IMR-90 (cell line): ENCODE data around the gene FMO1. TPM values are rescaled to one million over a fixed set of nuclear protein-coding genes. Genes with fewer than 3 reads are reported as not detected.

Experiments used
- ATAC-seq: fragments of 200-7000 bp; cut with Tn5 transposase; 2 replicates; pipeline ENCODE4 v1.9.1; 2020; ENCODE audit warnings: low read depth, mild to moderate bottlenecking, moderate library complexity
- BruUV-seq: library from RNA; stranded (reverse); fragments of 400-500 nt; replicated peaks from 2 replicates; lab custom pipeline; 2021; lab: Mats Ljungman, UMichigan
- CTCF ChIA-PET: fragments of 300-600 bp; formaldehyde crosslinking; extraction: SDS; loops from one replicate; lab custom pipeline; 2021; ENCODE audit warnings: antibody characterized with exemption; lab: Yijun Ruan, JAX
- POLR2A ChIA-PET: fragments of 300-600 bp; sonication (Branson Sonifier 250); formaldehyde crosslinking; loops from one replicate; lab custom pipeline; 2022; ENCODE audit warnings: antibody characterized with exemption; ENCODE audit not compliant: unreplicated experiment; lab: Charles Lee
- DNase-seq: peaks from one replicate; pipeline ENCODE4 v3.0.0; 2013
- H2AFZ ChIP-seq: replicated peaks from 2 replicates; pipeline ENCODE3; 2013; ENCODE audit warnings: low read length, mild to moderate bottlenecking; ENCODE audit not compliant: poor library complexity
- H2AK5ac ChIP-seq: 2 replicates; pipeline ENCODE4 v1.6.1; 2013; ENCODE audit warnings: low read depth, low read length, inconsistent platforms
- H2AK9ac ChIP-seq: replicated peaks from 2 replicates; pipeline ENCODE3; 2013; ENCODE audit warnings: mild to moderate bottlenecking, low read depth, low read length, moderate library complexity; ENCODE audit not compliant: poor library complexity
- H2BK120ac ChIP-seq: 2 replicates; pipeline ENCODE4 v1.6.1; 2013; ENCODE audit warnings: low read depth, low read length, inconsistent platforms
- H2BK15ac ChIP-seq: 3 replicates; pipeline ENCODE4 v1.6.1; 2013; ENCODE audit warnings: low read depth, low read length, inconsistent platforms
- H2BK20ac ChIP-seq: 2 replicates; pipeline ENCODE4 v1.6.1; 2013; ENCODE audit warnings: low read depth, mild to moderate bottlenecking, inconsistent platforms, low read length, moderate library complexity
- H2BK5ac ChIP-seq: 2 replicates; pipeline ENCODE4 v1.6.1; 2013; ENCODE audit warnings: mild to moderate bottlenecking, low read depth, low read length, inconsistent platforms; ENCODE audit not compliant: poor library complexity, severe bottlenecking
- H3K14ac ChIP-seq: replicated peaks from 2 replicates; pipeline ENCODE4 v1.6.1; 2013; ENCODE audit warnings: low read depth, low read length, inconsistent platforms
- H3K18ac ChIP-seq: 2 replicates; pipeline ENCODE4 v1.6.1; 2013; ENCODE audit warnings: low read depth, low read length, control low read depth
- H3K23ac ChIP-seq: 2 replicates; pipeline ENCODE4 v1.6.1; 2013; ENCODE audit warnings: low read depth, low read length, inconsistent platforms
- H3K27ac ChIP-seq: 2 replicates; pipeline ENCODE4 v1.5.1; 2013; ENCODE audit warnings: mild to moderate bottlenecking, control low read depth, low read length; ENCODE audit not compliant: insufficient read depth
- H3K27me3 ChIP-seq: 2 replicates; pipeline ENCODE4 v1.6.1; 2013; ENCODE audit warnings: low read length; ENCODE audit not compliant: control insufficient read depth, insufficient read depth
- H3K36me3 ChIP-seq: 2 replicates; pipeline ENCODE4 v1.6.1; 2013; ENCODE audit warnings: low read length, mixed read lengths; ENCODE audit not compliant: control insufficient read depth, insufficient read depth
- H3K4ac ChIP-seq: 2 replicates; pipeline ENCODE4 v1.6.1; 2013; ENCODE audit warnings: low read depth, low read length, inconsistent platforms
- H3K4me1 ChIP-seq: 2 replicates; pipeline ENCODE4 v1.6.1; 2013; ENCODE audit warnings: low read length, mixed read lengths; ENCODE audit not compliant: control insufficient read depth, insufficient read depth
- H3K4me2 ChIP-seq: 2 replicates; pipeline ENCODE4 v1.6.1; 2013; ENCODE audit warnings: low read depth, mild to moderate bottlenecking, control low read depth, low read length, moderate library complexity
- H3K4me3 ChIP-seq: 2 replicates; pipeline ENCODE4 v1.5.1; 2013; ENCODE audit warnings: low read depth, mild to moderate bottlenecking, control low read depth, low read length, moderate library complexity; ENCODE audit not compliant: insufficient read depth
- H3K56ac ChIP-seq: 2 replicates; pipeline ENCODE4 v1.6.1; 2013; ENCODE audit warnings: low read length, inconsistent platforms; ENCODE audit not compliant: insufficient read depth; ENCODE audit errors: extremely low read depth
- H3K79me1 ChIP-seq, 2 experiments: 2 replicates each; pipeline ENCODE4 v1.6.1; 2013; ENCODE audit warnings: low read length in 2 of 2, inconsistent platforms in 1 of 2, low read depth in 1 of 2
- H3K9ac ChIP-seq: 2 replicates; pipeline ENCODE4 v1.6.1; 2013; ENCODE audit warnings: low read depth, low read length, control low read depth
- H3K9me1 ChIP-seq: 2 replicates; pipeline ENCODE4 v1.6.1; 2013; ENCODE audit warnings: low read length, inconsistent platforms; ENCODE audit not compliant: insufficient read depth
- H3K9me3 ChIP-seq: 2 replicates; pipeline ENCODE4 v1.6.1; 2013; ENCODE audit warnings: low read length; ENCODE audit not compliant: control insufficient read depth, insufficient read depth
- H4K20me1 ChIP-seq: 2 replicates; pipeline ENCODE4 v1.6.1; 2013; ENCODE audit warnings: low read length, inconsistent platforms; ENCODE audit not compliant: insufficient read depth
- H4K5ac ChIP-seq: 2 replicates; pipeline ENCODE4 v1.6.1; 2013; ENCODE audit warnings: mild to moderate bottlenecking, low read depth, low read length, control low read depth
- H4K8ac ChIP-seq, 2 experiments: 2 replicates each; pipeline ENCODE4 v1.6.1; 2013; ENCODE audit warnings: low read depth in 2 of 2, low read length in 2 of 2, control low read depth in 1 of 2, inconsistent platforms in 1 of 2
- H4K91ac ChIP-seq: 2 replicates; pipeline ENCODE4 v1.6.1; 2013; ENCODE audit warnings: low read depth, low read length, inconsistent platforms; ENCODE audit not compliant: insufficient read depth
- BHLHE40 ChIP-seq: fragments of 150-350 bp; IDR thresholded peaks from 2 replicates; pipeline ENCODE4 v1.6.1; 2016; ENCODE audit warnings: mild to moderate bottlenecking, low read depth, low read length
- ELK1 ChIP-seq: fragments of 150-350 bp; IDR thresholded peaks from 2 replicates; pipeline ENCODE4 v1.6.1; 2016; ENCODE audit warnings: low read depth, mild to moderate bottlenecking, low read length, moderate library complexity, borderline replicate concordance
- FOS ChIP-seq: fragments of 150-350 bp; IDR thresholded peaks from 2 replicates; pipeline ENCODE4 v1.6.1; 2016; ENCODE audit warnings: low read depth, low read length
- MXI1 ChIP-seq: IDR thresholded peaks from 2 replicates; pipeline ENCODE4 v1.6.1; 2012; ENCODE audit warnings: low read depth, mild to moderate bottlenecking, low read length, moderate library complexity, borderline replicate concordance
- NFE2L2 ChIP-seq: fragments of 150-350 bp; IDR thresholded peaks from 2 replicates; pipeline ENCODE4 v1.6.1; 2016; ENCODE audit warnings: low read depth, mild to moderate bottlenecking, low read length
- RAD21 ChIP-seq: IDR thresholded peaks from 2 replicates; pipeline ENCODE4 v1.6.1; 2012; ENCODE audit warnings: low read length, improper control_type of control experiment
- RFX5 ChIP-seq: IDR thresholded peaks from 2 replicates; pipeline ENCODE4 v1.8.0; 2012; ENCODE audit warnings: low read depth, mild to moderate bottlenecking, low read length, moderate library complexity
- SMC3 ChIP-seq: fragments of 150-350 bp; IDR thresholded peaks from 2 replicates; pipeline ENCODE4 v1.6.1; 2016; ENCODE audit warnings: low read depth, mild to moderate bottlenecking, antibody characterized with exemption, low read length, moderate library complexity
- WGBS, 2 experiments: methylation state at CpG; one replicate each; pipeline versions ENCODE4 v1.1.5 to v1.1.7; 2013; ENCODE audit warnings: missing lambda C conversion rate in 2 of 2; ENCODE audit not compliant: insufficient read length in 1 of 2; ENCODE audit errors: extremely low coverage in 2 of 2; 5-methylcytosine and 5-hydroxymethylcytosine counted together
- dilution Hi-C: fragments of 300-500 bp; cut with HindIII; formaldehyde crosslinking; loops from one replicate; pipeline ENCODE4 v1.14.3; 2018; ENCODE audit warnings: low sequenced_read_pairs; ENCODE audit not compliant: unreplicated experiment
- in situ Hi-C: fragments of 300-500 bp; cut with MboI; formaldehyde crosslinking; loops from 3 replicates; pipeline ENCODE4 v1.14.3; 2019; ENCODE audit warnings: low sequenced_read_pairs, inconsistent platforms, mixed read lengths
- intact Hi-C: fragments of 100-400 bp; cut with micrococcal nuclease; formaldehyde crosslinking; loops from 2 replicates; pipeline ENCODE4 v1.10.0; 2022
- polyA plus RNA-seq, 3 experiments: library from polyadenylated mRNA; depleted of rRNA; stranded (reverse); fragments of >200 nt; gene quantifications; 2 replicates each; pipeline ENCODE4 v1.2.3, GENCODE V29; 2012; ENCODE audit warnings: low replicate concordance in 1 of 3
- total RNA-seq: library from RNA; depleted of rRNA; stranded (reverse); fragments of >200 nt; gene quantifications from 2 replicates; pipeline ENCODE4 v1.2.3, GENCODE V29; 2012
- TF ChIP-seq, protein P1 (sequence below): fragments of 150-350 bp; IDR thresholded peaks from 2 replicates; pipeline ENCODE4 v1.6.1; 2017; ENCODE audit warnings: mild to moderate bottlenecking, antibody characterized with exemption, low read length, low read depth

FMO1 gene
- total and polyA plus RNA-seq, 2 of the 4 experiments (the other 2 are of a cell fraction): not detected

DNA sequence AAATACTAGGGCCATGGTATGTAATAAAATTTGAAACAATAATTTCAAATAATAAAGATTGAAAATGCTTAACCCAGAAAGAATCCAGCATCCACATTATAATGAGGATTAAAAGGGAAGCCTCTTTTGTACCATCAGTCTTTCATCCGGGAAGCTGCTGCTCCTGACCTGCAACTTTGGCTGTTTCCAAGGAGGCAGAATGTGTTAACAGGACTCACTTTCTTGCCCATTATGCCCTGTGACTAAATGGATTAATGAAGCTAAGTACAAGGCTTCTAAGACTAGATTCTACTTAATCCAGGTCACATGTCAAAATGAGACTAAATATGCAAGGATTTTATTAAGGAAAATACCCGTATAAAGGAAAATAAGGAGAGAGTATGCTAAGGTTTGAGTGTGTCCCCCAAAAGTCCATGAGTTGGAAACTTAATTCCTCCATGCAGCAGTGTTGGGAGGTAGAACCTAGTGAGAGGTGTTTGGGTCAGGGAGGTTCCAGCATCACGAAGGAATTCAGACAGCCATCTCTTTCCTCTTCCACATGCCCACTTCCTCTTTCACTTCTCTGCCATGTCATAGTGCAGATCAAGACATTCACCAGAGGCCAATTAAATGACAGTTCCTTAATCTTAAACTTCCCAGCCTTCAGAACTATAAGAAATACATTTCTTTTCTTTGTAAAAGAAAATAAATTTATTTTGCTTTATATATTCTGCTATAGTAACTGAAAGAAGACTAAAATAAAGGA, 35.5 kb upstream of the FMO1 start:
- Histone ChIP-seq H3K4me2 (no peak overlapping the region), H4K5ac (no peak overlapping the region), H3K23ac (no peak overlapping the region), H3K27ac (no peak overlapping the region), H2AK5ac (0 out of 2 replicates have a peak overlapping the region, but pooled peaks have one; percentile 17), H2BK120ac (no peak overlapping the region), H3K27me3 (no peaks in the 10 kb centered on the region), H3K4me1 (no peaks in the 10 kb centered on the region), H2BK15ac (no peak overlapping the region), H3K18ac (peak overlapping the region; percentile 24; the same call in 1 of the 2 replicates), H3K56ac (no peak overlapping the region), H3K9me1 (no peaks in the 10 kb centered on the region), H4K8ac (no peak overlapping the region), H3K4ac (no peak overlapping the region; the same call in 1 of the 2 replicates), H3K14ac (no peak overlapping the region), H2AFZ (no peak overlapping the region), H3K79me1 (no peaks in the 10 kb centered on the region), H4K91ac (no peak overlapping the region), H2BK5ac (no peak overlapping the region), H4K20me1 (no peaks in the 10 kb centered on the region), H3K9me3 (no peaks in the 10 kb centered on the region), H2AK9ac (no peak overlapping the region), H3K36me3 (no peaks in the 10 kb centered on the region), H2BK20ac (no peak overlapping the region), H3K9ac (no peak overlapping the region), H3K4me3 (no peak overlapping the region)
- WGBS, 2 experiments: no CpG with 5 or more reads among the region's 3 CpGs
- no TSS peak for BruUV-seq
- TF ChIP-seq NFE2L2: no peak
- TF ChIP-seq, protein P1, sequence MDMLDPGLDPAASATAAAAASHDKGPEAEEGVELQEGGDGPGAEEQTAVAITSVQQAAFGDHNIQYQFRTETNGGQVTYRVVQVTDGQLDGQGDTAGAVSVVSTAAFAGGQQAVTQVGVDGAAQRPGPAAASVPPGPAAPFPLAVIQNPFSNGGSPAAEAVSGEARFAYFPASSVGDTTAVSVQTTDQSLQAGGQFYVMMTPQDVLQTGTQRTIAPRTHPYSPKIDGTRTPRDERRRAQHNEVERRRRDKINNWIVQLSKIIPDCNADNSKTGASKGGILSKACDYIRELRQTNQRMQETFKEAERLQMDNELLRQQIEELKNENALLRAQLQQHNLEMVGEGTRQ: no peak
- TF ChIP-seq BHLHE40: no peak
- no peak for TF ChIP-seq SMC3
- no peak for TF ChIP-seq FOS
- no peak for TF ChIP-seq RAD21
- no peak for TF ChIP-seq RFX5
- no peak for TF ChIP-seq MXI1
- TF ChIP-seq ELK1: no peak
- dilution Hi-C loops: no loop called here
- intact Hi-C loops: no loop called here
- ChIA-PET POLR2A (no interaction called here), CTCF (interaction anchor here (0.9 kb wide), 1 partner anchor 10 kb away, joined by 3 read pairs; no protein-coding TSS in a partner anchor)
- in situ Hi-C loops: no loop called here
- no peak for DNase-seq
- no peak for ATAC-seq
